ENCODE results near the gene MMEL1.

MMEL1 gene

DNA sequence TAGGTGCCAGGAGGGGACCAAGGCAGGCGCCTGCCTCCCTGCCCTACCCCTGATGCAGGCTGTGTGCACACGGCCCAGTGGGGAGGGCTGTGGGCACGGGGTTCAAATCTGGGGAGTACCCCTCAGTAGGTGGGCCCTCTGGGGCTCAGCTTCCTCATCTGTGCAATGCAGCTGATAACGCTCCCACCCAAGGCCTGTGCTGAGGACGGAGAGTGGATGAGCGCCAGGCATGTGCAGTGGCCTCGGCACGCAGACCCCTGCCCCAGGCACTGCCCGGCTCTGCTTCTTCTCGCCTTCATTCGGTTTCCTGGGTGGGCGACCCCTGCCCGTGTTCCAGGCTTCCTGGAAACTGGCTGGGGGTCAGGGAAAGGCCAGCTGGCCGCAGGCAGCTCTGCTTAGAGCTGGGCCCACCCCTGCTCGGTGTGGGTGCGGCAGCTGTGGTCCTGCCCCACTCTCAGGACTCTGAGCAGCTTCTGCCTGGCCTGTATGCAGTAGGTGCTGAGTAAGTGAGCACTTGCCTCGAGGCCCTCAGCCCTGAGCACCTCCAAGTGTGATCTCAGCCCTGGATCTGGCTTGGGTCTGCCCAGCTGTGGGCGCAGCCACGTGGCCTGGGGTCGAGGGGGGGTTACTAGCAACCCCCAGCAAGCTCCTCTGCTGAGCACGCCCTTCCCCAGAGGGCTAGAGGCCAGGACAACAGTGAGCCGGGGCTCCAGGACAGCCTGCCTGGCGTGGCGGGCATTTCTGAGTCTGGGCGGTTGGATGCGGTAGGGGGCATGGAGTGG, 88.5 kb downstream of the MMEL1 start:
- no peak for DNase-seq (ENCODE audit: low spot score)

DNA sequence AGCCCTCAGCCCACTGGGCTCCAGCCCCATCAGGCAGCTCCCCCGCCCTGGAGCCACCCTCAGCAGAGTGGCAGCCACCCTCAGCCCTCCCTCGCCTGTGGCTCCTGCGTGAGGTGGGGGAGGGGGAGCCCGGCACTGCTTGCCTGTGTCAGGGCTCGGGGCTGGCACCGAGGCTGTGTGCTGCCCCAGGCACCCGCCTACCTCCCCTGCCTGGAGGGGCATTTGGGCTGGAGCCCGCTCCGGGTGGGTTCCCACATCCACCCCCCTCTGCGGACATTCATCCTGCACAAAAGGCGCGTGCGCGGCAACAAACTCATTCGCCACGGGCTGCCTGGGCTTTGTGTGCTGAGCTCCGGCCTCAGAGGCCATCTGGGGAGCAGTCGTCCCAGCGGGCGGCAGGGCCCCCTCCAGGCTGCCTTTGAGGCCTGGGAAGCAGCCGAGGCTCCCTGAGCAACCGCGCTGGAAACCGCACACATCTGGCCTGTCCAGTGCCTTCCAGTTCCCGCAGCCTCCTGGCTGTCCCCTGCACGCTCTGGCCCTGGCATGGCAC, 89.2 kb downstream of the MMEL1 start:
- no peak for DNase-seq (ENCODE audit: low spot score)

DNA sequence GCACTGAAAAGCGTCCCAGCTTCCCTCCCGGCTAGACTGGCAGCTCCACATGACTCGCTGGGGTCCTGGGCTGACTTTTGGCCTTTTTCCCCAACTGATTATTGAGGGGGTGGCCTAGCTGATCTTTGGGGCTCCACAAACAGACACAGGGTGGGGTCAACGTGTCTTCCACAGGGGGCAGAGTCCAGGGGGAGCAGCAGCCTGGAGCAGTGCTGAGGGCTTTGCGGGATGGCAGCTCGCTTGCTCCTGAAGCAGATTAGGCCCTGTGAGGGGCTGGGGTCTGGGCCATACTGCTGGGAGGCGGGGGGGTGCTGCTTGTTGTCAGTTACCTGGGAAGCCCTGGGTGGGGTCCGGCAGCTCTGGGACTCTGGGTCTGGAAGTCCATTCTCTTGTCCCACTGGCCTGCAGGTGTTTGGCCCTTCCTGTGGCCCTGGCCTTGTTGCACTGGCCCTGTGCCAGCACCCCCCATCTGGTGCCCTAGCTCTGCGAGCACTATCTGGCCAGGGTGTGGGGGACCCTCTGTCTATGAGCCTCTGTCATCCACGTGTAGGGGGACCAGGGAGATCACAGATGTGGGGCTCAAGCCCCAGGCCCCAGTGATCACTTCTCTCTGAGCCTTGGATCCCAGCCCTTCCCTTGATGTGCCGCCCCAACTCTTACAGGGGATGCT, 90.4 kb downstream of the MMEL1 start:
- no peak for DNase-seq (ENCODE audit: low spot score)

DNA sequence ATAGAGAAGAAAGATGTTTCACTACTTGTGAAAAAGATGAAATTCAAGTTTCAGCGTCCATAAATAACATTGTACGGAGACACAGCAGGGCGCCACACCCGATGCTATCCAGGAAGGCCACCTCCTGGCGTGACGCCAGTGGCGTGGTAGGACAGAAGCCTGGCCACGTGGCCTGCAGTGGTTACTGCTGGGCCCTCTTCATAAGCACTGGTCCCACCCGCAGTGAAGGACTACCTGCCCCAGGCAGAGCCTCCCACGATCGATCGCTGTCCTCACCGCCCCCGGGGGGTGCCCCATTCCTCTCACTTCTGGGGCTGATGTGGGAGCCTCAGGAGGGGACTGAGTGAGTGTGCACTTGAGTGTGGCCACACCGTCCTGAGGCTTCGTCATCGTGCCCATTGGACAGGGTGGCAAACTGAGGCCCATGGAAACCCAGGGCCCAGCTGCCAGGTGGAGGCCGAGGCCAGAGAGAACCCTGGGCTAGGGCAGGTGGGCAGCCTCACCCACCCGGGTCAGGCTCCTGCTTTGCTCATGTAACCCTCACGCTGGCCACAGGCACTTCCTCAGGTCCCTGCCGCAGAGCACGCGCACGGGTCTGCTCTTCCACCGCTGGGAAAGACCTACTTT, 91.1 kb downstream of the MMEL1 start:
- DNase-seq (ENCODE audit: low spot score) = no peak

DNA sequence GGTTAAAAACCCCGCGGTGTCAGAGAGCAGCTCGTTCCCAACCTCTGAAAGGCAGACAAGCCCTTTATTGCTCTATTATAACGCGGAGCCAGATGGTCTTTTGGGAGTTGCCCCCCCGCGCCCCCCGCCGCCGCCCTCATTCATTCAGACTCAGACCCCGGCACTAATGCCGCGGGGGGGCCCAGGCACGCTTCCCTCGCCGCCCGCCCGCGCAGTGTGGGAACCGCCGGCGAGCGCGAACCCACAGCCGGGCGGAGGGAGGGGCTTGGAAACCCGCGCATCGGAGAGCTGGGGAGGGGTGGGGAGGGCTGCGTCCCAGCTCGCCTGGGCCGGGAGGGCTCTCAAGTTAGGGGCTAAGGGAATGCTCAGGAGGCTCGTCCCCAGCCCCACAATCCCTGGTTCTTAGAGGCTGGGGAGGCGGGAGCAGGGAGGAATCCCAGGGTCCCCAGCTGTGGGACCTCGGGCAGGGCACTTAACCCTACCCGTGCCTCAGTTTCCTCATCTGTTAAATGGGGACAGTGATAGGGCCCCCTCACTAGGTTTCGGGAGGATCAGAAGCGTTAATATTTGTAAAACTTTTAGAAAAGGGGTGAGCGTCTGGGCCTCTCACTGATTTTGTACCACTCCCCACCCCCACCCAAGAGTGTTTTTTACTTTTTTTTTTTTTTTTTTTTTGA, 91.9 kb downstream of the MMEL1 start:
- DNase-seq (ENCODE audit: low spot score) = no peak

Data from cerebellar cortex (tissue), 1 donor.